HL-60 (cell line): ENCODE measurements around the gene HPSE2.

Experiments
- CTCF ChIP-seq: IDR thresholded peaks from one replicate; pipeline ENCODE4 v1.5.1; 2011; ENCODE audit warnings: low read length, control low read depth, inconsistent platforms; ENCODE audit not compliant: insufficient read depth
- REST ChIP-seq: IDR thresholded peaks from 2 replicates; pipeline ENCODE4 v1.6.1; 2012; ENCODE audit warnings: low read depth; ENCODE audit not compliant: insufficient replicate concordance

GRCh38 chr10:98628206-98628605 lies 607.4 kb downstream of the HPSE2 start:
- no peak for TF ChIP-seq CTCF
- no peak for TF ChIP-seq REST
